Testis (tissue), 2 donors: ENCODE results near the gene TRIM8.

Source experiments
- POLR2A ChIP-seq: fragments of 450-650 bp; IDR thresholded peaks from one replicate; pipeline ENCODE4 v1.6.1; 2017; ENCODE audit warnings: antibody characterized with exemption, mild to moderate bottlenecking, moderate library complexity
- TF ChIP-seq, protein P1 (sequence below), 3 experiments: fragments of 450-650 bp in 2 of 3; fragments of 200-600 bp in 1 of 3; sonication (generic) in 1 of 3; IDR thresholded peaks; one replicate each; pipeline ENCODE4 v1.5.1; 2016 to 2019; ENCODE audit warnings: antibody characterized with exemption in 3 of 3, mild to moderate bottlenecking in 2 of 3, moderate library complexity in 1 of 3

DNA sequence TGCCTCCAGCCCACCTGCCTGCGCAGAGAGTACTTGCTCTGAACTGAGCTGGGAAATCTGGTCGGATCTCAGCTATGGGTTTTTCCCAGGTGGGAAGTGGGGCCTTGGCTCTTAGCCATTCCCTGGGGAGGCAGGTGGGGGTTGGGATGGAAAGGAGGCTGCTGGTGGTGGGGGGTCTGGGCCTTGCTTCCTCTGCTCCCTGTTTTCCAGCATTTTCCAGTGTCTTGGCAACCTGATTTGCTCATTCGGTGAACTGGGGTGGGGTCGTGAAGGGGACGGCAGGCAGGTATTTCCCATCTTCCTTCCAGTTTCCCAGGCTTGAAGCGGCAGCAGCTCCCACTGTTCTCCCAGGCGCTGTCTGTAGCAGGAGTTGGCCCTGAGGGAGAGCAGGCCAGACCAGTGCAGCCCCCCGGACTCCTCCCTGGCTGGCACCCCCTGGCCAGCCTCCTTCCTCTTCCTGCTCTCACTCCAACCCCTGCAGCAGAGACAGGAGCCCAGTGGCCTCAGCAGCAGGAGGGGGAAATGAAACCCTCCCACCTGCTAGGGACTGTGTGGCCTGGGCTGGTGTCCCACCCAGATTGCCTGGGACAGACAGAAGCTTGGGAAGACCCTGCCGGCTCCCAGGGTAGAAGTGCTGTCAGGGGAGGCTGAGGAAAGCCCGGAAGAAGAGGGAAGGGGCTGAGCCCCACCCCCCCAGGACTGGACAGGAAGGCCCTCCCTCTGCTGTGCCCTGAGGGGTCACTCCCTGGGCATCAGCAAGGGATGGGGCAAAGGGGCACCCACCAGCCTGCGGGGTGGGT is 6.6 kb downstream of the TRIM8 start:
- TF ChIP-seq, protein P1, sequence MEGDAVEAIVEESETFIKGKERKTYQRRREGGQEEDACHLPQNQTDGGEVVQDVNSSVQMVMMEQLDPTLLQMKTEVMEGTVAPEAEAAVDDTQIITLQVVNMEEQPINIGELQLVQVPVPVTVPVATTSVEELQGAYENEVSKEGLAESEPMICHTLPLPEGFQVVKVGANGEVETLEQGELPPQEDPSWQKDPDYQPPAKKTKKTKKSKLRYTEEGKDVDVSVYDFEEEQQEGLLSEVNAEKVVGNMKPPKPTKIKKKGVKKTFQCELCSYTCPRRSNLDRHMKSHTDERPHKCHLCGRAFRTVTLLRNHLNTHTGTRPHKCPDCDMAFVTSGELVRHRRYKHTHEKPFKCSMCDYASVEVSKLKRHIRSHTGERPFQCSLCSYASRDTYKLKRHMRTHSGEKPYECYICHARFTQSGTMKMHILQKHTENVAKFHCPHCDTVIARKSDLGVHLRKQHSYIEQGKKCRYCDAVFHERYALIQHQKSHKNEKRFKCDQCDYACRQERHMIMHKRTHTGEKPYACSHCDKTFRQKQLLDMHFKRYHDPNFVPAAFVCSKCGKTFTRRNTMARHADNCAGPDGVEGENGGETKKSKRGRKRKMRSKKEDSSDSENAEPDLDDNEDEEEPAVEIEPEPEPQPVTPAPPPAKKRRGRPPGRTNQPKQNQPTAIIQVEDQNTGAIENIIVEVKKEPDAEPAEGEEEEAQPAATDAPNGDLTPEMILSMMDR (IDR thresholded peaks at IDR 0.05), result no peak
- TF ChIP-seq POLR2A, result no peak
